CD4-positive, alpha-beta T cell treated with Interferon gamma for 1 hour (primary cell): ENCODE measurements around the gene KCNJ10.

Source experiments
- DNase-seq: peaks from one replicate; pipeline ENCODE4 v3.0.0-alpha.2; 2020

Gene KCNJ10

DNA sequence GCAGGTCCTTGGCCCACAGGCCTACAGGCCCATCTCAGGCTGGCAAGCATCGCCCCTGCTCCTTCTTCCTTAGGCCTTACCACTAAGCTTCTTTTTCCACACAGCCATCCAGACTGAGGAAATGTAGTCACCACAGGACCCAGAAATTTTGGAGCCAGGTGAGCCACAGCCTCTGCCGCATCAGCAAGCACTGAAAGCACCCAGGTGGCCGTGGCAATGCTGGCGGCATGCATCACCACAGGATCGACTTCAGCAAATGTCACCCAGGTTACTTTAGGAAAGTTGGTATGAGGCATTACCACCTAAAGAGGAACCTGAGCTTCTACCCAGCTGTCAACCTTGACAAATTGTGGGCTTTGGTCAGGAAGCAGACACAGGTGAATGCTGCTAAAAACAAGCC is 49.8 kb downstream of the KCNJ10 start:
- no peak for DNase-seq

GRCh38 chr1:160018900-160019299 is 51.1 kb downstream of the KCNJ10 start:
- DNase-seq: no peak

- no peak for DNase-seq
Measured at GRCh38 chr1:160018347-160018746, 51.6 kb downstream of the KCNJ10 start.

DNA sequence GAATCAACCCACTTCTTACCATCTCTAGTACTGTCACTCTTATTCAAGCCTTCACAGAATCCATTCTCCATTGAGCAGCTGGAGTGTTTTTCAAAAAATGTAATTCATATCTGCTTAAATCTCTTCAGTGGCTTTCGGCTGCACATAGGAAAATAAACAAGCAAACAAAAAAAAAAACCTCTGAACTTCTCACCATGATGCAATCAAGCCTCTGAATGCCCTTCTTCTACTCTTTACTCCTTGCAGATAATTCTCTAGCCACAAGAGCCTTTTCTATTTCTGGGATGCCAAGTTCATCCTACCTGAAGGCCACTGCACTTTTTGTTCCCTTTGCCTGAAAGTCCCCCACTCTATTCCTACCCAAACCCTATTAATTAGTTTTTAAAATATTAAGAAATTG is 52.4 kb downstream of the KCNJ10 start:
- DNase-seq: no peak

- no peak for DNase-seq
Measured at GRCh38 chr1:160011781-160012180, 58.2 kb downstream of the KCNJ10 start.

DNA sequence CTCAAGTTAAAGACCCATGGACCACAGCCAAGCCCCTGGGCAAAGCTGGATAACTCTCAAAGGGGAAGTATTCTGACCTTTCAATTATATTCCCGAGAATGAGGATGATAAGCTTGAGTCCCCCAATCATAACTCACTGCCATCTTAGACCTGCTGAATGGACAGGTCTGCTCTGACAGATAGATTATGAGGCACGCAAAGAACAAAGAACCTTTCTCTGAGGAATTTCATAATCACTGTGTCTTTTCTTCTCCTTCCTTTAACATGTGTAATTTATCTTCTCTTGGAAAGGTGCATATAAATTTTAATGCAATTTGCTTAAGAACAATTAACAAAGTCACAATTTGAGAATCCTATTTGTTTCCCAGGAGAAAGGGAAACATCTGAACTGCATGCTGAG is 60.2 kb downstream of the KCNJ10 start:
- no peak for DNase-seq

DNA sequence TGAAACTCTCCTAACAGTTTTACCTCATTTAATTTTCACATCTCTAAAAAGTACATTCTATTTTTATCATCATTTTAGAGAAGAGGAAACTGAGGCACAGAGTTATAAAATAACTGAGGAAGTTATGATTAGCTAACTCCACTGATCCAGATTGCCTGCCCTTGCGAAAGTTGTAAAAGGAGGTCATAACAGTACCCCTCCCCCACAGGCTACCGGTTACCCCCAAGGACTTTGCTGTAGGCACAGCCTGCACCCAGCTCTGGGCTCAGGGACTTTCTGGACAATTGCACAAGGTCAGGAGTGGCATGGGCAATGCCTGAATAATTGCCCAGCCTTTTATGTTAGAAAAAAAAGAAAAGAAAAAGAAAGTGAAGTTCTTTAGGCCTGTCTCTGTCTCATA is 60.9 kb downstream of the KCNJ10 start:
- DNase-seq: no peak

DNA sequence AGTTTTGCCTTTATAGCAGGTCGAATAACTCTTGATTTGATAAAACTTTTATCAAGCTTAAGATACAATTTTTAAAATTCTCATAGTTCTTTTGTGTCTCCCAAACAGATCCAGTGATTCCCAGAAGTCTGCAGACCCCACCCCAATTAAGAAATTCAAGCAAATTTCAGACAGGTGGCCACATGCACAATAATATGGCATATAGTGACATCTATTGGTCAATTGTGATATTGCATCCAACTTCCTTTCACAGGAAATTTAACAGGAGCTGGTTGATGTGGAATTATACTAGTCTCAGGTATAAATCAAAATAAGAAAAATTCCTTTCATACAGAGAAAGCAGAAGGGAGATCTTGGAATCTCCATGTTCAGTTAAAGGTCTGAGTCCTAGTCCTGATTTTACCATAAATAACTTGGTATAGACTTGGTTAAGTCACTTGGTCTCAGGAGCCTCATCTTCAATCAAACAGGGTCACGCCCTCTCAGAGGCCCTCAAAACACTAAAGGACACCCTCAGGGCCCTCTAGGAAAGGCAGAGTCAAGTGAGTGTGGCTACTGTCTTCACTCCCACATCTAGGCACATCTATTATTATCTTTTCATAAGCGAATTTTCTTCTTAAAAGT is 62.3 kb downstream of the KCNJ10 start:
- no peak for DNase-seq

- DNase-seq: peak; percentile 76
Measured at GRCh38 chr1:160006312-160006940, 63.5 kb downstream of the KCNJ10 start.

GRCh38 chr1:160005070-160005469 is 64.9 kb downstream of the KCNJ10 start:
- DNase-seq: no peak

DNA sequence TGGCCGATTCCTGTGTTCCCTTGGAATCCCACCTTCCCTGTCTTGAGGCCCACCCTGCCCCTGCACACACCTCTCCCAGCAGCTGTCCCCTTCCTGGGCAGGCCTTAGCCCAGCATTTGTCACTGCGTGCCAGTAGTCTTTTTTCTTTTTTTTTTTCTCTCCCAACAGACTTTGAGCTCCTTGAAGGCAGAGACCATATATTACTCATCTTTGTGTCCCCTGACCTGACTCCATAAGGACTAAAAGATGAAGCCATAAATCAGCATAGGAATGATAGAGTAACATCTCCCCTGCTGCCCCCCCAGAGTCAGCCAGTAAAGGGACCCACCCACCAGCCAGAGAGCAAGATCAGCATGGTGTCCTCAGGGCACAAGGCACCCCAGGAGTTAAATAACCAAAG is 65.5 kb downstream of the KCNJ10 start:
- DNase-seq: no peak

DNA sequence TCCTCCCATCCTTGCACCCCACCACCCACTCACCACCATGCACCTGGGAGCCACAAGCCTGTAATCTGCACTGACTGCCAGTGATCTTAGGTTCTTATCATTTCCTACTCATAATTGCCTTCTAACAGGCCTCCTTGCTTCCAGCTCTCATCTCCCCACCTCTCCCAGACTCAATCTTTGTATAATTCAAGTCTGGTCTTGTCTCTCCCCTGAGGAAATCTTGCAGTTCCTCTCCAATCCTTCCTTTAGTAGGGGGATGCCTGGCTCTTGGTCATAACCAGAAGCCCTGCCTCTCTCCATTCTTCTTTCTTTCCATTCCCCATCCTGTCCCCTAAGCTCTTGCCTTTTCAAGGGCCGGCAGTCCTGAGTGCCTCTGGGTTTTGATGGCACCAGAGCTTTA is 66.0 kb downstream of the KCNJ10 start:
- no peak for DNase-seq

GRCh38 chr1:160001440-160001839 is 68.5 kb downstream of the KCNJ10 start:
- DNase-seq: no peak

GRCh38 chr1:159999204-159999603 is 70.8 kb downstream of the KCNJ10 start:
- no peak for DNase-seq

DNA sequence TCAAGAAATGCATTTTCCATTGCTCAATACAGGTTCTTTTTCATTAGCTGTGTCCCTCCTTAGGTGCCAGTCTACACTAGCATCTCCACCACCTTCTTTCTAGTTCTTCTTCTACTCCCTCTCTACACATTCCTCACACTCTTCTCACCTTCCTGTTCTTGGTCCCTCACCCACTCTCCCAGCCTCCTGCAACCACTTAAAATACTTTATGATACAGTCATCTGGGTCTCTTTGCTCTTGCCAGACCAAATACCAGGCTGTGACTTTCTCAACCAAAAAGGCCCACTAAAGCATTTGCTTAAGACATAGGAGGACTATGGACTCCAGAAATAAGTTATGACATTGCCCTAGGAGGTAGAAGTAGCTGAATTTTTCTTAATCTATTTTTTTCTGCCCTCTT is 73.3 kb downstream of the KCNJ10 start:
- DNase-seq: no peak

GRCh38 chr1:159994896-159995295 is 75.1 kb downstream of the KCNJ10 start:
- no peak for DNase-seq

GRCh38 chr1:159993911-159994310 is 76.0 kb downstream of the KCNJ10 start:
- DNase-seq: no peak

DNA sequence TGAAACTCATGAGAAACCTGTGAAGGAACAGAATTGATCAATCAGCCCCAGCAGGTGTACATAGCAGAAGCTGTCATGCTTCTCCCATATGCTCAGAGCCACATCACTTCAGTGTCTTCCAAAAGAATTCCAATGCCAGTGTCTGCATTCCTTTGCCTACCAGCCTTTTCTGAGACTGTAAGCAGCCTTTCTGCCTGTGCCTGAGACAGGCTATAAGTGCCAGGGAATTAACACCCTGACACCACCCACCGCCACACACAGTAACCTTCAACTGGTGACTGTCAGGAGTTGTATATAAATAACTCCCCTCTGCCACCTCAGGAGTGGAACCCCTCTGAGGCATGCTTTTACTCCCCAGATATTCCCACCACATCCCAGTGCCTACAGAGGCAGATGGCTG is 77.8 kb downstream of the KCNJ10 start:
- no peak for DNase-seq

- peak; percentile 46 for DNase-seq
Measured at GRCh38 chr1:159991513-159991912, 78.4 kb downstream of the KCNJ10 start.

GRCh38 chr1:159990005-159990404 is 80.0 kb downstream of the KCNJ10 start:
- DNase-seq: no peak

DNA sequence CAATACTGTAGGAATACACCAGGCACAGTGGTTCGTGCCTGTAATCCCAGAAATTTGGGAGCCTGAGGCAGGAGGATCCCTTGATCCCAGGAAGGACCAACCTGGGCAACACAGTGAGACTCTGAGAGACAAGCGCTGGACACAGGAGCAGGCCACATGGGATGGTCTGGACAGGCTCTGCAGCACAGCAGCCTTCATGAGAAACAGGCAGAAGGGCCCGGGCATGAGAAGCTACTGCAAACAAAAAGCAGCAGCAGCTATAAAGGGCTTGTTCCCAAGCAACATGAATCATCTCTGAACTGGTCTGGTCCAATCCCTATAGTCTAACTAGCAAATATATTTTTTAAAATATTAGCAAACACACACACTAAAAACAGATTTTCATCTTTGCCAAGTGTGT is 80.4 kb downstream of the KCNJ10 start:
- DNase-seq: no peak

DNA sequence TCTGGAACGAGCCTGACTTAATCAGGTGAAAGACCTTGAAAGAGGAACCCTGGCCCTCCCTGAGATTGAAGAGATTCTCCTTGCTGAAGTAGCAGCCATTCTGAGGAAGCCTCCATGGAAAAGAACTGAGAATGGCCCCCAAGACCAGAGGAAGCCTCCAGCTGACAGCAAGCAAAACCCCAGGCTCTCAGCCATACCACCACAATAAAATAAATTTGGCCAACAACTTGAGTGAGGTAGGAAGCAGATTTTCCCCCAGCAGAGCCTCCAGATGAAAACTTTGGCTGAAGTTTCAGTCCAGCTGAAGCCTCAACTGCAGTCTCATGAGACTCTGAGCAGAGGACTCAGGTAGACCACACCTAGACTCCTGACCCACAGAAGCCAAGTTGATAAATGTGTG is 82.0 kb downstream of the KCNJ10 start:
- DNase-seq: no peak

DNA sequence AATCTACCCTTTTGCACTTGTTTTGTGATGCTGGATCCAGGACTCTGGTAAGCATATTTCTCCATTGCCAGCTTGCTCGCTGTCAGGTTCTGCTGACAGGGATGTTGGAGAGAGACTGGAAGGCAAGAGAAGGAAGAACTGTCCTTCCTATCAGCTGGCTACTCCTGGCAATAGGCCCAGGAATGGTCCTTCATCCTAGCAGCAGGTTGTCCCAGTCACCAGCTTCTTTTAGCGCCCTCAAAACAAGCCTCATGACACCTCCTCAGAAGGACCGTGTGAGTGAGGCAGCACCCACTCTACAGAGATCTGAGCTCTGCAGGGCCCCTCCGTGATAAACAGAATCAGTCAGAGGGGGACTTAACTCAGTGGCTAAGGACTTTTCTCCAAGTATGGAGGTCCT is 82.8 kb downstream of the KCNJ10 start:
- DNase-seq: no peak

- DNase-seq: no peak
Measured at GRCh38 chr1:159986531-159986930, 83.4 kb downstream of the KCNJ10 start.

- no peak for DNase-seq
Measured at GRCh38 chr1:159986093-159986492, 83.9 kb downstream of the KCNJ10 start.
